IPS-NIHi11 (cell line): ENCODE measurements around the gene ANXA6.
"Not testable (repeated sequence)": the region's sequence is repeated elsewhere in the genome, so short reads cannot be mapped to it uniquely, and the experiment has no call there.

ENCODE experiments used
- DNase-seq: peaks from one replicate; pipeline ENCODE4 v3.0.0; 2012; ENCODE audit warnings: mixed read lengths, low spot score

The ANXA6 gene

GRCh38 chr5:151180291-151180690, 22.7 kb upstream of the ANXA6 start:
- DNase-seq: no peak

GRCh38 chr5:151179489-151179840, 21.9 kb upstream of the ANXA6 start:
- no peak for DNase-seq

- DNase-seq: no peak
Observed at GRCh38 chr5:151178777-151179488, 21.4 kb upstream of the ANXA6 start.

DNA sequence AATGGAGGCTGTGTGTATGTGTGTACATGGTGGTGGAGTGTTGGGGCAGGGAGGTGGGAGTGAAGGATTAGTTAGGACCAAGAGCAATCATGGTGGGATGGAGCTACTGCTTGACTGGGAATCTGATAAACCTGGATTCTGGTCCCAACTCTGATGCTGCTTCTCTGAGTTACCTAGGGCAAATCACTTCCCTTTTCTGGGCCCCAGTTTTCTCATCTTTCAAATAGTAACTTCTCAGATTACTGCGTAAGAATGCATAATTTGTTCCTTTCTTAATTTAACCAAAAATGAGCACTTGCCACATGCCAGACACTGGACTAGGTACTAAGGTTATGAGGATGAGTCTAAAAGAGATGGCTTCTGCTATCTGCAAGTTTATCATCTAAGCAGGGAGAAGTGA, 20.8 kb upstream of the ANXA6 start:
- DNase-seq: no peak

DNA sequence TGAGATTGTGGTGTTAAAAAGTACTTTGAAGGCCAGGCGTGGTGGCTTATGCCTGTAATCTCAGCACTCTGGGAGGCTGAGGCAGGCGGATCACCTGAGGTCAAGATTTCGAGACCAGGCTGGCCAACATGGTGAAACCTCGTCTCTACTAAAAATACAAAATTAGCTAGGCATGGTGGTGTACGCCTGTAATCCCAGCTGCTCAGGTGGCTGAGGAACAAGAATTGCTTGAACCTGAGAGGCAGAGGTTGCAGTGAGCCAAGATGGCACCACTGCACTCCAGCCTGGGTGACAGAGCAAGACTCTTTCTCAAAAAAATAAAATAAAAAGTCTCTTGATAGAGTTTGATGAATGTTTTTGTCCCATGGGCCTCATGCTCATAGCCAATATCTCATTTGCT, 18.7 kb upstream of the ANXA6 start:
- not testable (repeated sequence) for DNase-seq

DNA sequence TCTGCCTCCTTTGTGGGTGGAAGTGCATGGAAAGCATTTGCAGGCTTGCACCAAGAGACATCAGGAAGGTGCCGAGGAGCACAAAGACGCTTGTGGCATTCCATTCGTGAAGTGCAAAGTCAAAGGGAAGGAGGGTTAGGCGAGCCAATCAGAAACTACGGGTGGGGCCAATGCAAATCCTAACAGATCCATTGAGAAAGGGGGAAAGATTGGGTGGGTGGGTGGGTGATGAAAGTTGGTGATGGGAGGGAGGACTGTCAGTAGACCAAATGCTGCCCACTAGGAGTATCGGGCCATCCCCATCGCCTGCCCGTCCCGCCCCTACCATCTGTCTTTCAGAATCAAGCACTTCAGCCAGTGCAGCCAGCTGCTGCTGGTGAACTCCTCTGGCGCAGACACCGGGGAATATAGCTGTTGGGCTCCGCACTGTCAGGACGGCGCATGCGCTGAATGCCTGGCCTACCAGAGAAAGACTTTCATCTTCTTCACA, 17.1 kb upstream of the ANXA6 start:
- peak; percentile 54 for DNase-seq

DNA sequence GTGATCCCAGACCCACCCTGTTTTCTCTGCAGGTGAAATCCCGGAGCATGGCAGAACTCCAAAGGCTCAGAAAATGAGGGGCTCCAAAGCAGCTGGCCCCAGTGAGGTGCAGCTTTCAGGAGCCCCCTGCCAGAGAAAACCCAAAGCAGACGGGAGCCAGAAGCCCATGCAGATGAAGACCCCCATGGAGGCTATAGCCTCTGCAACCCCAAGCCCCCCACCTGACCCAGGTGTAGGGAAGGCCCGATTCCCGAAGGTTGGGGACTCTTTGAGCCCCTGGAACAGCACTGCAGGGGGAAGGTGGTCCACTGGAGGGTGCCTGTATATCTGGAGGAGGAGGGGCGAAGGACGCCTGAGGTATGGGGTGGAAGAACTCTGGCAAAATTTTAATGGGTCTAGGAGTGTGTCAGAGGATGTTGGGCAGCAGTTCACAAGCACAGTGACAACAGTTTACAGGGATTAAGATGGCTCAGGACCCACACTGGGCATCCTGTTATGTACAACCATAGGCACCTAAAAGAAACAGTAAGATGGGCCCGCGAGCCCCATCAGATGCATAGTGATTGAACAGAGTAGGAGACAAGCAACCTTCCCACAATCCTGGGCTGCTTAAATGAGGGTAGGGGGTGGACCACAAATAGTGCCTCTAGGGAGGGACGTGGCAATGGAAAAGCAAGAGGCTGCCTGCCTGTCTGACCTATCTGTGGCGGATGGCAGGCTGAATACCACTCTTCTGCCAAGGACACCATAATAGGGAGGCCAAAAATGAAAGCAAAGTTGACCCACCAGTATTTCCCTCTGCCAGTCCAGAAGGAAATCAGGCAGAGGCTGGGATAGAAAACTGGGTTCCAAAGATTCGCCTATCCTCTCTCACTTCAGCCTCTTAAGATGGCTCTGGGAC, 16.4 kb upstream of the ANXA6 start:
- DNase-seq: no peak

DNA sequence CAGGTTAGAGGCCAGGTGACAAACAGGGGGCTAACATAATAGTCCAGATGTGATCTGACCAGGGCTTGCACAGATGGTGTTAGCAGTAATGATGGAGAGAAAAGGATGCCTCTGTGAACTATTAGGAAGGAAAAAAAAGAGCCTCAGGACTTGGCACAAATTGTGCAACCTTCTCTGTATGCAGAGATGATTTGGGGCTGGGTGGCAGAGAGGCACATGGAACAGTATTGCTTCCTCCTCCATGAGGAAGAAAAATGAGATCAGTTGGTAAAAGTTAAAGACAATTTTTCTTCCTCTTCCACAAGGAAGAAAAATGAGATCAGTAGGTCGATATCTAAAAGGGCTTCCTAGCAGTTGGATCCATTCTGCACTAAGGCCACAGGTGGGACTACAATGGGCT, 13.9 kb upstream of the ANXA6 start:
- DNase-seq: no peak

GRCh38 chr5:151168602-151169344, 11.2 kb upstream of the ANXA6 start:
- DNase-seq: no peak

DNA sequence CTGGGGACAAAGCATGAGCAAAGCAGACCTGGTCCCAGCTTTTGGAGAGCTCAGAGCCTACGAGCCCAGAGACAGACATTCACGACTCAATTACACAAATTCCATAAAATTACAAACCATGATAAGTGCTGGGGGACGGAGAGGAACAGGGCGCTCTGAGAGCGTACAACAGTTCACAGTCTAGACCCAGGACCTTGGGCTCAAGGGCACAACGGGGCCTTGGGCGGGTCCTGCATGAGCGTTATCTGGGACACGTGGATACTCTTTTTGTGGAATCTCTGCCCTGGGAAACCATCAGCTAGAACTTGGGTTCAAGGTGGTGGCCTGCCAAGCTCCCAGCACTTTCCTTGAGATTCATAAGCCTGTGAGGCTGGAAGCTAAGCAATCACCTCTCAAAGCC, 9.4 kb upstream of the ANXA6 start:
- no peak for DNase-seq

DNA sequence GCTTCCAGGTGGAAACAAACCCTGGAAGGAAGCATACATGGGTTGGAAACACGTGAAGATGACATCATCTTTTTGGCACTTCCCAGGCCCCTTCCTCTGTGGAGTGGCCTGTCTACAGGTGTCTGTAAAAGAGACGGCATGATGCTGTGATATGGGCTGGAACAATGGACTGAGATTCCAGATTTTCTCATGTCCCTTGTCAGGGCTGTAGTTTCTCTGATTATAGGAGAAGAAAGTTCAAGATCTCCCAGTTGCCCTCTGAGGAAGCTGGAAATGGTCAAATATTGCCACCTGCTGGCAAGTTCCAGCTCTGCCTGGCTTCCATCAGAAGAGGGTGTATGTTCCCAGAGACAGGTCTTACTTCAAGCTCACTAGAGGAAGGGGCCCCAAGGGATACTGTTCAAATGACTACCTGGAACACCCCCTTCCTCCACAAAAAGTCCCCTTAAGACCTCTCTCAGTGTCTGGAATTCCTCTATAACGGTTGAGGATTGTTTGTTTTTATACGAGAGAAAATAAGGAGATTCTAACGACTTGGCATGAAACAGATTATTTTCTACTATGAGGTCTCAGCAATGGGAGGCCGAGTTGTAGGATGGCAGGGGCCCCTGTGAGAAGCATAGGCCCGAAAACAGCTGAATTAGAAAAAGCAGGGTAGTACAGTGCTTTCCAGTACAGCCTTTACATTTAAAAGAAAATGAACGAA, 7.3 kb upstream of the ANXA6 start:
- DNase-seq: peak; percentile 82

DNA sequence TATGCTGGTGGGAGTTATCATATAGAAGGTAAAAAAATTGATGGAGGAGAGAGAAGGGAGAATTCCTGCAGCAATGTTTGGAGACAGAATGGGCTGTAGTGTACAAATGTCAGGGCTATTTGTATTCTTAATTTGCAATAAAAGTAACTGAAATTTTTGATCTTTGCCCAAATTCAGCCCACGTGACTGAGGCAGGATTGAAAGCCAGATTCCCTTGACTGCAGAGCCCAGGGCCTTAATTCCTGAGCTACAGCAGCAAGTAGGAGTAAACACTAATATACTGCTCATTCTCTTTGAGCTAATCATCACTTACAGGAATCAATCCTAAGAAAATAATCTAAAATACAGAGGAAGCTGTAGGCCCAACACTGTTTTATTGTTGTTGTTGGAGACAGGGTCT, 5.2 kb upstream of the ANXA6 start:
- DNase-seq: no peak

- DNase-seq: no peak
Observed at GRCh38 chr5:151159649-151160373, 2.2 kb upstream of the ANXA6 start.

DNA sequence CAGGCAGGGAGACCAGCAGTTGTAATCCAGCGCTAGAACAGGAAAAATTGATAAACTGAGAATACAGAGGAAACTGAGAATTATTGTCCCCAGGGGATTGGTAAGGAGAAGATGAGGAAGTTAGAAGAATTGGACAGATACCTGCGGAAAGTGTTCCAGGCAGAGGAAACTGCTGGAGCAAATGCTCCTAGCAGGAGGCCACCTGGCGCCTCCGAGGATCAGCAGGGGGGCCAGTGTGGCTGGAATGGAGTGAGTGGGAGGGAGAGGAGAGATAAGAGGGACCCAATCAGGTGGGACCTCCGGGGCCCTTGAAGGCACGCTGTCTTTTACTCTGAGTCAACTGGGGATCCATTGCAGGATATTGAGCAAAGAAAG, 695 bp upstream of the ANXA6 start:
- DNase-seq: peak; percentile 48

DNA sequence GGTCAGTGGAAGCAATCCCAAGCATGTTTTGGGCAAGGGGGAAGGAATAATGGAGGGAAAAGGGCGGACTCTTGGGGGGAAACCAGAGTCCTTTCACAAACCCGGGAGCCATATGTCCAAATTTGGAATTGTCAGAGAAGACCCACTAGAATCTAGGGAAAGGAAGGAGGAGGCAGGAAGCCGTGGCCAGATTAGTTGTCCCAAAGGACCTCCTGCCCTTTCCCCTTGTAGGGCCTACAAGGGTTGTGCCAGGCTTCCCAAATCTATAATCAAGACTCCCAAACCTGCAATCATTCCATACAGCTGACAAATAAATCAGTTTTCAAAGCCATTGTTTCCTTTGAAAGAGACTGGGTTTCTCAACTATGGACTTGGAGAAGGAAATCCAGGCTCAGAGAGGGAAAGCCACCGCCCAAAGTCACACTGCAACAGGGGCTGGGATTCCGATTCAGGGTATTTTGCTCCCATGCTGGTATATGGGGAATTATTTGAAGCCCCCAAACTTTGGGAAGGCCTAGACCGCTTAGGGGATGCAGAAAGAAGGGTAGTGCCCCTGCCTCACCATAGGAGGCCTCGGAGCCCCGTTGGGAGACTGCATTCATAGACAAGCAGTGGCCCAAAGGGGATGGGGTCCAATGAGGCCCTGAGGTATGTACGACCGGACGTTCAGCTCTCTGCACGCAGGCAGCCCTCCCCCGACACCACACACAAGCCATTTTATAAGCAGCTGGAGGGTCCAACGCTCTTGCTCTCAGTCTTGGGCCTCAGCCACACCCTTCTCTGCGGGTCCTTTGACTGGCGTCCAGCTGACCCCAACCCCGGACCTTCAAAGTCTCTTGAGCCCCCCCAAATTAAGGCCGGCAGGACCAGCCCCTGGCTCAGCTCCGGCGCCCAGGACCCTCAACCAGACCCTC, 815 bp downstream of the ANXA6 start:
- DNase-seq: peak; percentile 48

GRCh38 chr5:151155775-151156506, 1.6 kb downstream of the ANXA6 start:
- DNase-seq: peak; percentile 43

GRCh38 chr5:151154931-151155774, 2.4 kb downstream of the ANXA6 start:
- DNase-seq: no peak

DNA sequence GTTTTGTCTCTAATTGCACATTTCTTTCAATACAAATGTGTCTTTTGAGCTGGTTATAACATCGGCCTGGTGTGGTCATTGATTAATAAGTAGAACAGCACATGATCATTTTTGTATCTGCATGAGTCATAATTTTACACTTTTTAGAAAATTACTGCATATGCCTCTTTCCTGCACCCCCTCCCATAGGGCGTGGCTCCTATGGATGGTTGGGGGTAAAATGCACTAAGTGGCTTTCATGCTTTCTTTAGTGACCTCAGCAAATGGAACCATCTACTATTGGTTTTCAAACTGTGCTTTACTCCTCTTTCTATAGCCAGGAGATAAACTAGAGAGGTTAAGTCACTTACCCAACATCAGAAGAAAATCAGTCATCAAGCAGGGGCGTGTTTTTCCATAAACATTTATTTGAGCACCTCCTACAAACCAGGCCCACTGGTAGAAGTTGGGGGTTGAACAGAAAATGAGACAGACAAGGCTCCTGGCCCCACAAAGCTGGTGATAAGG, 3.8 kb downstream of the ANXA6 start:
- DNase-seq: no peak
